ENCODE measurements around the gene HVCN1. TPM values are rescaled to one million over a fixed set of nuclear protein-coding genes. Genes with fewer than 3 reads are reported as not detected.
A peak's percentile ranks its signal among the peaks of the same experiment; 100 is the strongest.
"Not testable (repeated sequence)": the region's sequence is repeated elsewhere in the genome, so short reads cannot be mapped to it uniquely, and the experiment has no call there.

The HVCN1 gene
- total RNA-seq, 1 donor from 2014 or later = 0.71 TPM

DNA sequence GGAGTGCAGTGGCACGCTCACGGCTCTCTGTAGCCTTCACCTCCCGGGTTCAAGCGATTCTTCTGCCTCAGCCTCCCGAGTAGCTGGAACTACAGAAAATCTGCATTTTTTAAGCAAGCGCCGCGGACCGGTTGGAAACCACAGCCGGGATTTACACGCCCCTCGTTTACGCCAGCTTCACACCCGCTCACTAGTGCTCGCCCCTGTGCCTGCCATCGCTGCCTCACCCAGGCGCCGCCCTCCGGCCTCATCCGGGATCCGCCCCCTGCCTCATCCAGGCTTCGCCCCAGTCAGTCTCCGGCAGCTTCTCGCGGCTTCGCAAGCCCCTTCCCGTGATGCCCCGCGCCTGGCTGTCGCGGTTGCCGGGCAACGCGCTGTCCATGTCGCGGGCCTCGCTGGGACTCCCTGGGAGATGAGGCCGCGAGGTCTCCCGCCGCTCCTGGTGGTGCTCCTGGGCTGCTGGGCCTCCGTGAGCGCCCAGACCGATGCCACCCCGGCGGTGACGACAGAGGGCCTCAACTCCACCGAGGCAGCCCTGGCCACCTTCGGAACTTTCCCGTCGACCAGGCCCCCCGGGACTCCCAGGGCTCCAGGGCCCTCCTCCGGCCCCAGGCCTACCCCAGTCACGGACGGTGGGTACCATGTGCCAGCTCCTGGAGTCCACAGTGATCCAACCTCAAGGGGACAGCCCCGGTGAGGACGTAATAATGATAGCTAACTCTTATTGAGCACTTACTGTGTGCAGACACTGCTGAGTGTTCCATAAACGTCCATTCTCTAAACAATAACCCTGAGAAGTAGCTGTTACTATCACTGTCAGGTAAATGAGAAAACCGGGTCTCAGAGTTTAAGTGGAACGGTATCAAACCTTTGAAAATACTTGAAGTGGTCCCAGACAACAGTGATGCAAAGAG is 74.9 kb downstream of the HVCN1 start, which contains the start of gene TCTN1:
Gene TCTN1, plus strand, starts transcription at position 359 of the 914 bp plus-strand sequence. Its CDS starts 54 bp downstream, at position 413.
- Mint-ChIP-seq H3K36me3 (ENCODE audit: unreplicated experiment) (no peaks in the 10 kb centered on the region), H3K27ac (ENCODE audit: unreplicated experiment) (peak within 1 kb of the TSS; percentile 43), H3K27me3 (ENCODE audit: unreplicated experiment) (no peaks in the 10 kb centered on the region), H3K4me3 (ENCODE audit: unreplicated experiment) (peak within 1 kb of the TSS; percentile 80), H3K9me3 (ENCODE audit: unreplicated experiment) (no peaks in the 10 kb centered on the region), H3K4me1 (ENCODE audit: low read depth, unreplicated experiment) (no peaks in the 10 kb centered on the region)
- TF ChIP-seq, protein P1, sequence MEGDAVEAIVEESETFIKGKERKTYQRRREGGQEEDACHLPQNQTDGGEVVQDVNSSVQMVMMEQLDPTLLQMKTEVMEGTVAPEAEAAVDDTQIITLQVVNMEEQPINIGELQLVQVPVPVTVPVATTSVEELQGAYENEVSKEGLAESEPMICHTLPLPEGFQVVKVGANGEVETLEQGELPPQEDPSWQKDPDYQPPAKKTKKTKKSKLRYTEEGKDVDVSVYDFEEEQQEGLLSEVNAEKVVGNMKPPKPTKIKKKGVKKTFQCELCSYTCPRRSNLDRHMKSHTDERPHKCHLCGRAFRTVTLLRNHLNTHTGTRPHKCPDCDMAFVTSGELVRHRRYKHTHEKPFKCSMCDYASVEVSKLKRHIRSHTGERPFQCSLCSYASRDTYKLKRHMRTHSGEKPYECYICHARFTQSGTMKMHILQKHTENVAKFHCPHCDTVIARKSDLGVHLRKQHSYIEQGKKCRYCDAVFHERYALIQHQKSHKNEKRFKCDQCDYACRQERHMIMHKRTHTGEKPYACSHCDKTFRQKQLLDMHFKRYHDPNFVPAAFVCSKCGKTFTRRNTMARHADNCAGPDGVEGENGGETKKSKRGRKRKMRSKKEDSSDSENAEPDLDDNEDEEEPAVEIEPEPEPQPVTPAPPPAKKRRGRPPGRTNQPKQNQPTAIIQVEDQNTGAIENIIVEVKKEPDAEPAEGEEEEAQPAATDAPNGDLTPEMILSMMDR (IDR thresholded peaks at IDR 0.05; ENCODE audit: partially characterized antibody, unreplicated experiment) = no peak
- DNase-seq = peak; percentile 99

DNA sequence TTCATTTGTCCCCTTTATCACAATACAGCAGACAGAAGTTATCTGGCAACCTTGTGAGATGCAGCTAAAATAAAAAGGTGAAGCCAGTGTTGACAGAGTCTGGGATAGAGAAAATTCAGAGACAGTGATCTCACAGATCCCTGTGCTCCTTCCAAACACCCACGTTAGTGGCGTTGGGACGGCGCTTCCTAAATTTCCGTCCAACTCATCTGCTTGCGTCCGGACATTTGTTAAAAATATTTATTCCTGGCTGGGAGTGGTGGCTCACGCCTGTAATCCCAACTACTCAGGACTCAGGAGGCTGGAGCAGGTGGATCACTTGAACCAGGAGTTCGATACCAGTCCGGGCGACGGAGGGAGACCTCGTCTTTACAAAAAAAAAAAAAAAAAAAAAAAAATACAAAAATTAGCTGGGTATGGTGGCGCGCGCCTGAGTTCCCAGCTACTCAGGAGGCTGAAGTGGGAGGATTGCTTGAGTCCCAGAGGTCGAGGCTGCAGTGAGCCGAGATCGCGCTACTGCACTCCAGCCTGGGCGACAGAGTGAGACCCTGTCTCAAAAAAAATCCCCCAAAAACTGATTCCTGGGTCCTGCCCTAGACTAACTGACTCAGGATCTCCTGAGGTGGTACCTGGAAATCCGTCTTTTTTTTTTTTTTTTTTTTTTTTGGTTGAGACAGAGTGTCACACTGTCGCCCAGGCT is 75.7 kb downstream of the HVCN1 start:
- peak overlapping the region; percentile 43 for H3K27ac Mint-ChIP-seq (ENCODE audit: unreplicated experiment)
- no peaks in the 10 kb centered on the region for H3K4me1 Mint-ChIP-seq (ENCODE audit: low read depth, unreplicated experiment)
- no peaks in the 10 kb centered on the region for H3K36me3 Mint-ChIP-seq (ENCODE audit: unreplicated experiment)
- TF ChIP-seq, protein P1 (IDR thresholded peaks at IDR 0.05; ENCODE audit: partially characterized antibody, unreplicated experiment) = no peak
- H3K4me3 Mint-ChIP-seq (ENCODE audit: unreplicated experiment) = peak overlapping the region; percentile 80
- H3K9me3 Mint-ChIP-seq (ENCODE audit: unreplicated experiment) = no peaks in the 10 kb centered on the region
- H3K27me3 Mint-ChIP-seq (ENCODE audit: unreplicated experiment) = no peaks in the 10 kb centered on the region
- DNase-seq = no peak

DNA sequence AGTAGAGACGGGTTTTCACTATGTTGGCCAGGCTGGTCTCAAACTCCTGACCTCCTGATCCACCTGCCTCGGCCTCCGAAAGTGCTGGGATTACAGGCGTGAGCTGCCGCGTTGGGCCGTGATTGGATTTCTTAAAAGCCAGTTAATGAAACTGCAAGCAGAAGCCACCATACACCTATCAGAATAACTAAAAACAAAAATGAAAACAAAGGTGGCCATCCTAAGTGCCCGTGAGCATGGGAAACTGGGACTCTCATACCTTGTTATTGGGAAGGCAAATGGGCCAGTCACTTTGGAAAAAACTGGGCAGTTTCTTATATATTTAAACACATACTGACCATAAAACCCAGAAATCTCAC is 82.7 kb downstream of the HVCN1 start:
- Mint-ChIP-seq H3K27me3 (ENCODE audit: unreplicated experiment) (peaks cover 2% of the 10 kb centered on the region), H3K4me1 (ENCODE audit: low read depth, unreplicated experiment) (no peaks in the 10 kb centered on the region), H3K36me3 (ENCODE audit: unreplicated experiment) (no peaks in the 10 kb centered on the region)

DNA sequence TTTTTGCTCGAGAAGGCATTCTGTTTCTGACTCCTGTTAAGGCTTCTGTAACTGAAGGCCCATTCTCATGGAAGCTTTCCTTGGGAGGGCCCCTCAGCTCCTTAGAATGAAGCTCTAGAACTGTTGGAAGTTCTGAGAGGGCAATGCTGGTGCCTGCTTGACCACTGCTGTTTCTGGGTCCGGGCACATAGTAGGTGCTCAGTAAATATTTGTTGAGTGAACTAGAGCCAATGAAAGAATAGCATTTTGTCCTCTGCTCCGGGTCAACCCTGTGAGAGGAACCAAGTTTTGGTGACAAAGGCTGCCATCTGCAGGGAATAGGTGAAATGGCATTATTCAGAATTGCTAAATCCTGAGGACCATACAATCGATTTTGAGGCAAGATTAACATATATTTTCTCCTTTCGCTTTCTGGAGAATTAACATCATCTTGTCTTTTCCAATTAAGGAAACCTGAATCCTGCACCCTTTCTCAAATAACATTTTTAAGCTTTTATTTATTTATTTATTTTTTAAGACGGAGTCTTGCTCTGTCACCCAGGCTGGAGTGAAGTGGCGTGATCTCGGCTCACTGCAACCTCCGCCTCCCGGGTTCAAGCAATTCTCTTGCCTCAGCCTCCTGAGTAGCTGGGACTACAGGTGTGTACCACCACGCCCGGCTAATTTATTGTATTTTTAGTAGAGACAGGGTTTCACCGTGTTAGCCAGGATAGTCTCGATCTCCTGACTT is 86.7 kb downstream of the HVCN1 start:
- not testable (repeated sequence) for H3K4me3 Mint-ChIP-seq (ENCODE audit: unreplicated experiment); H3K36me3 Mint-ChIP-seq (ENCODE audit: unreplicated experiment); H3K27ac Mint-ChIP-seq (ENCODE audit: unreplicated experiment); H3K9me3 Mint-ChIP-seq (ENCODE audit: unreplicated experiment); H3K27me3 Mint-ChIP-seq (ENCODE audit: unreplicated experiment); H3K4me1 Mint-ChIP-seq (ENCODE audit: low read depth, unreplicated experiment)
- TF ChIP-seq, protein P1 (IDR thresholded peaks at IDR 0.05; ENCODE audit: partially characterized antibody, unreplicated experiment) = peak; percentile 22
- peak; percentile 22 for DNase-seq

More for the DNA sequence above, 82.7 kb downstream of the HVCN1 start:
- Mint-ChIP-seq H3K4me3 (ENCODE audit: unreplicated experiment) (no peak overlapping the region), H3K9me3 (ENCODE audit: unreplicated experiment) (no peaks in the 10 kb centered on the region), H3K27ac (ENCODE audit: unreplicated experiment) (no peak overlapping the region)
- no peak for DNase-seq
- TF ChIP-seq, protein P1 (IDR thresholded peaks at IDR 0.05; ENCODE audit: partially characterized antibody, unreplicated experiment) = no peak

Measured in glutamatergic neuron (in vitro differentiated cells).